ACHN (cell line): ENCODE data around the gene CORIN.

Experiments used
- DNase-seq: peaks from one replicate; pipeline ENCODE4 v3.0.0-alpha.2; 2015
- in situ Hi-C: cut with HindIII; loops from 2 replicates; pipeline ENCODE4 v1.10.0; 2017; ENCODE audit warnings: low sequenced_read_pairs, low pct_ligation_motif_present, low pct_unique_long_range_greater_than_20kb

CORIN gene

DNA sequence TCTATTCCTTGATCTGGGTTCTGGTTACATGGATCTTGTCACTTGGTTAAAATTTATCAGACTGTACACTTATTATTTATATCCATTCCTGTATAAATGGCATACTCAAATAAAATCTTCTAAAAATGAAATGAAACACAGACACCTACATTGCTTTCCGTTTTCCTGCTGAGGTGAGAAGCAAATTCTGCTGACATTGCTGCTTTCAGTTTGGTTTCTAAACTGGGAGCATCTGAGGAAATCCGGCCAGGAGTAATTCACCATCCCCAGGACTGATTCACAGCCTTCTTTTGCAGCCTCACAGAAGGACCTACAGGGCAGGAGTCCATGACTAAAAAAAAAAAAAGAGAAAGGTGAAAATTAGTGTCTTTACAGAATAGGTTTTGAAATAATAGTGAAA lies 93.6 kb downstream of the CORIN start:
- in situ Hi-C loops = no loop called here
- DNase-seq = peak; percentile 3

DNA sequence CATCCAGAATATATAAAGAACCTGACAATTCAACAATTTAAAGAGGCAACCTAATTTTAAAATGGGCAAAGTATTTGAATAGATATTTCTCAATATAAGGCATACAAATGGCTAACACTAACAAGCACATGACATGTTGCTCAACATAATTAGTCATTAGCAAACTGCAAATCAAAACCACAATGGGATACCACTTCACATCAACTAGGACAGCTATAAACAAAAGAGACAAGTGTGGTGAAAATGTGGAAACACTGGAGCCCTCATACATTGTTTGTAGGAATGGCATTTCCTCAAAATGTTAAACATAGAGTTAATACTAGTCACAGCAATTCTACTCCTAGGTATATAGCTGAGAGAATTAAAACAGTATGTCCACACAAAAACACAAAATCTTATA lies 96.7 kb downstream of the CORIN start:
- DNase-seq = no peak
- in situ Hi-C loops = no loop called here

DNA sequence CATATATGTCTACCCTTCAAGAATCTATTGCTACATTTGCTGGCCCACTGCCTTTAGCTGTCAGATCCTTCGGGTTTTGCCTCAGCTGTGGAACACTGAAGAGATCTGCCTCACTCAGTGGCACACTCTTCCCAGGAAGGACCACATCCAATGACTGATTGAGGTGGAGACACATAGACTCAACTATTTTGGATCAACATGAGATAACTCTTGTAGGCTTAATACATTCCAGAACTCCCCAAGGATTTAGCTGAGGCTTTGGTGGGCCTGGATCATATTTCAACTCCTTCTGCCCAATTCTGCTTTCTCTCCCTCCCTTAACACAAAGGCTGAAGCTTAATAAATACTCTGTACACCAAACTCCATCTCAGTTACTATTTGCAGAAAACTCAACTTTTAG lies 100.5 kb downstream of the CORIN start:
- DNase-seq = no peak
- in situ Hi-C loops = no loop called here

DNA sequence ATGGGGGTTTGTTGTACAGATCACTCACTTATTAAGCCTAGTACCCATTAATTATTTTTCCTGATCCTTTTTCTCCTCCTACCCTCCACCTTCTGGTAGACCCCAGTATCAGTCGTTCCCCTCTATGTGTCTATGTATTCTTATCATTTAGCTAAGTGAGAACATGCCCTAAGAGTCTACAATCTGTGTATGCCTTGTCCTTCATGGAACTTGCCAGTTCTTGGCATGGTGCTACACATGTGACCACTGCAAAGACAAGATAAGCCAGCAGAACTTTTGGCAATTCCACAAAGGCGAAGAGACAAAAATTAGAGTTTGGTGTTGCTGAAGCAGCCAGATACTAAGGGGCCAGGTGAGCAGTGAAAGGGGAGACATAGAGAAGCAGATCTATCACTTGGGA lies 101.3 kb downstream of the CORIN start:
- in situ Hi-C loops = no loop called here

GRCh38 chr4:47736146-47736545 lies 101.7 kb downstream of the CORIN start:
- DNase-seq = no peak
- in situ Hi-C loops = no loop called here

More for the DNA sequence above, 101.3 kb downstream of the CORIN start:
- DNase-seq = no peak

DNA sequence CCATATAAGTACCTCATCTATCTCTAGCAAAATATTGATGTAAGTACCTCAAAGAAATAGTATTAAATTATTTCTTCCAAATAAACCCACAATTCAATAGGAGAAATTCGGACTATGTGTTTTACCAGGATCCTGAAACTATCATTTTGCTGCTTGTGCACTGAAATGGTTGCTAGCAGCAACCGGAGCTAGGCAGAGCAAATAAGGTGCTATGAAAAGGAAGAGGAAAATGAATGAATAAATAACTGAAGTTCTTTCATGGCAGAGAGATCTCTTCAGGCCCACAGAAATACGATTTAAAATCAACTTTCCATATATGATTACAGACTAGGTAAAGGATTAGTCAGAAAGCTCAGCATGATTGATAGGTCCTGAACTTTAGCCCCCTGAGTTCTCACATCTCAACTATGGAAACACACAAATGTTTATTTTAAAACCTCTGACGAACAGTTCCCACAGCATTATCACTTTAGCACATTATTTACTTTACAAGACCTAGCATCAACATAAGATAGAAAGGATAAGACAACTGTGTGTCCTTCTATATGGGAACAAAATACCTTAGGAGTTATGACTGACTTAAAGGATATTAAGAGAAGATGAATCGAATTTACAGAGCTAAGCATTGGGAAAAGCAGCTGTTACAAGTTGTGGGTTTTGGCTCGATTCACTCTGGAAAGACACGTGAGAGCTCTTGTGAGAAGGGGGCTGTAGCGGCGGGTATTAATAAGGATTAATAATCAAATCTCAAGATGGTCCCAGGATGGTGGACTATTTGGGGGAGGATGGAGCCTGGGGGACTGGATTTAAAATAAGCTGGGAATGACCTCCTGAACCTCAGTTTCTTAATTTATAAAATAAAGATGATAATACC lies 104.3 kb downstream of the CORIN start:
- in situ Hi-C loops = no loop called here

DNA sequence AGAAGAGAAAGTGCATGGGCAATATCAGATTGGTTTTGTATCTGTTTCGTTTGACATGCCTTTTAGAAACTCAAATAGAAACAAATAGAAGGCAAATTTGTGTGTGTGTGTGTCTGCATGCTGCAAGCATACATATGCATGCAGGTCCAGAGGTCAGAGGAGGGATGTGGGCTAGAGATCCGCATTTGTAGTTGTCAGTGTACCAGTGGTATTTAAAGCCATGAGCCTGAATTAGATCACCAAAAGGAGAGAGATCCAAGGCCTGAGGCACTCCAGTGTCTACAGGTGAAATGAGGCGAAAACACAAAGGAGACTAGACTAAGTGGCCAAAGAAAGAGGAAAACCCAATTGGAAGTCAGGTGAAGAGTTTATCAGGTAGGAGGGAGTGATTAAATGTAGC lies 106.7 kb downstream of the CORIN start:
- no peak for DNase-seq
- in situ Hi-C loops = no loop called here

More for the DNA sequence above, 104.3 kb downstream of the CORIN start:
- no peak for DNase-seq

- in situ Hi-C loops = no loop called here
- no peak for DNase-seq
These were observed 108.7 kb downstream of the CORIN start for GRCh38 chr4:47729131-47729680.

GRCh38 chr4:47721892-47722575 lies 115.8 kb downstream of the CORIN start:
- in situ Hi-C loops = no loop called here
- DNase-seq = no peak

GRCh38 chr4:47721485-47721884 lies 116.4 kb downstream of the CORIN start:
- in situ Hi-C loops = no loop called here

DNA sequence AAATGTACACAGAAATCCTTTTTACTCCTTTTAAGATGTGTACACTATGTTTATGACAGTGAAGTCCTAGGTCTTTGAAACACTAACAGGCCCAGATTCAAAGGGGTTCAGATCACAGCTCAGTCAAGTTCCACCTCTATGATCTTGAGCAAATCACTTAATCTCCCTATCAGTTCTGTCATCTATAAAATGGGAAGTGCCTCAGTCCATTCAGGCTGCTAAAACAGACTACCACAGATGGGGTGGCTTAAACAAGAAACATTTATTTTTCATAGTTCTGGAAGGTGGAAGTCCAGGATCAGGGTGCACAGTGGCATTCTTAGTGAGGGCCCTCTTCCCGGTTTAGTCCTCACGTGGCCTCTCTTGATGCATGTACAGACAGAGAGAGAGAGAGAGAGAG lies 117.1 kb downstream of the CORIN start:
- no peak for DNase-seq
- in situ Hi-C loops = no loop called here

More at GRCh38 chr4:47721485-47721884, 116.4 kb downstream of the CORIN start:
- no peak for DNase-seq

DNA sequence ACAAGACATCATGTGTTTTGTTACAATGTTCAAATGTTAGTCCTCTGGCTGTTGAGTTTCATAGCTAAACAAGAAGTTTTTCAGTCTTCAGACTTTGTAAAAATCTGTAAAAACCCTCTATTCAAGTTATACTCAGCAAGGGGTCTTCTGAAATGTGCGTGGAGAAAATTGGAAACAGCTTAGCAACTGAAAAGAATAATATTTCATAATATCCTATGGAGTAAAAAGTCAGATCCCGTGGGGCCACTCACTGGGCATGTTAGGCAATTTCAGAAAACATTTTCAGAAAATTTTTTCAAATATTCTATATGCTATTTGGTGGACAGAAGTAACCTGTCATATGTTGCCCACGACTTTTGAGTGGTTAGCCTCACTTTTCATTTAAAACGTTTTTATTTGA lies 118.3 kb downstream of the CORIN start:
- in situ Hi-C loops = no loop called here
- no peak for DNase-seq

DNA sequence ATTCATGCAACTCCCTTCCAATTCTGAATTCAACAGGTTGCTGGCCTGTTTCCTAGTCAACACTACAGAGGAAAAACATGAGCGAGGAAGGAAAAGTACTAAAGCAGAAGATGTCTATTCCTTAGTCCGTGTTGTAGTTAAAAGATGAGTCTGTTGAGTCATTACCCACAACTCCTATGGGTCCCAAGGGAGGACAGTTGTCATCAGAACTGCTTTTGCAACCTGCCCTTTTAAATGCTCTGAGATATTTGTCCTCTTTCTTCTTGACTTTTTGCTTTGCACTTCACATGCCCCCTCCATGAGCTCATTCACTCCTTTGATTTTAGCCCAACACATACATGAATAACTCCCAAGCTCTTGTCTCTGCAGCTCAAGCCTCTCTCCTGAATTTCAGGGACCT lies 119.2 kb downstream of the CORIN start:
- in situ Hi-C loops = no loop called here

DNA sequence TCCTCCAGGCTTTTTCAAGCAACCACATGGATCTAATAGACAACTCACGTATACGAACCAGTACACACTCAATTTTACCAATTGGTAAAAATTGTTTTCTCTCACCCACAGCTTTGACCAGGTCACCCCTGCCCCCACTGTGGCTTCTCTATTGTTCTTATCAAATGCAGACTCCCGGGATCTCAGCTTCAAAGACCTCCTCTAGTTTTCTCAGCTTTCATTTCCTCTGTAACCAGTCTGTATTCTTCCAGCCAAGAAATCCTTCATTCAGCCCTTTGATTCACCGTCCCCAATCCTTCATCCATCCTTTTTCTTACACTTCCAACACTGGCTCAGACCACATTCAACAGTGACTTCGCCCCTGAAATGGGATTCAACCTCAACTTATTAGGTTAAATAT lies 120.7 kb downstream of the CORIN start:
- in situ Hi-C loops = no loop called here
- no peak for DNase-seq

More for the DNA sequence above, 119.2 kb downstream of the CORIN start:
- DNase-seq = no peak

GRCh38 chr4:47715716-47716416 lies 122.0 kb downstream of the CORIN start:
- DNase-seq = no peak
- in situ Hi-C loops = no loop called here

GRCh38 chr4:47714269-47714668 lies 123.6 kb downstream of the CORIN start:
- no peak for DNase-seq
- in situ Hi-C loops = no loop called here

DNA sequence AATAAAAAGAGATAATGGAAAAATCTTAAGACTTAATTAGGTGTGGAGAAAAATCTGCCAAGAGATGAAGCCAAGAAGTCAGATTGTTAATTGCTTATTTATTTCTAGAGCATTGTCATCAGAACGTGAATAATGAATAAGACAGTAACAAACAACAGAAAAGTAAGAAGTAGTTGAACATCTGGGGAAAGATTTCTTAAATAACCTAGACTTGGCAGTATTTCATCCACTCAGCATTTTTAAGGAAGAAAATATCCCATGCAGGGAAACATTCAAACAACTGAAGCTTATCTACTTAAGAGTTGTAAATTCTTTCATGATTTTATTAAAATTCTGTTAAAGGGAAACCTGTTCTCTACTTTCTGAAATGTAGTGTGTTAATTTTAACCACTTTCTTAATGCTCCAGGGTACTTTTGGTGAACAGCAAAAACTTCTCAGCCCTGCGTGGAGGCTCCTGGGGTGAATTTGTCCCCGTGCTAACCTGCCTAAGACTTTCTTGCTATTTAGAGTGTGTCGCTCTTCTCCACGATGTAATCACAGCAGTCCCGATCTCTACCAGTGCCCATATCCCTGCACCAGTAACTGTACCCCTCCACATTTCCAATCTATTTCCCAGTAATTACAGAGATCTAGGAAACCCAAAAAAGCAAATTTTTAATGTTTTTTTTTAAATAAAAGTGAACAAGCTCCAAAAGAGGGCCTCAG lies 124.6 kb downstream of the CORIN start:
- in situ Hi-C loops = no loop called here
- DNase-seq = no peak

DNA sequence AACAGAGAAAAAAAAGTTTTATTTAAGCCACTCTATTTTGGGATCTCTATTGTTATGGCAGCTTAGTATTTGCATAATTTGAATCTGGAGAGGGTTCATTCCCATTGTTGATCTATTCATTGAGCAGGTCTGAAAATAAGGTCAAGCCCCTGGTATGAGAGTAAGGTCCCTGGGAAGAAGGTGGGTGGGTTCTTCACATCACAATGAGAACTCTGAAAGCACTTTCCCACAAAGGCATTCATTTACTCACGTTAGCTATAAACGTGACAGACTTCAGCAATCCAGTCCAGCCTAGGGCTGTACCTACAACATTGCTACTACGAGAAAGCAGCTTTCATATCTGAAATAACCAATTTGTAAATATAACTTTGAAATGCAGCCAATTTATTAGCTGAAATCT lies 126.2 kb downstream of the CORIN start:
- in situ Hi-C loops = no loop called here

More for the DNA sequence above, 126.2 kb downstream of the CORIN start:
- no peak for DNase-seq
